ENCODE data around the gene NKAIN2. TPM values are rescaled to one million over a fixed set of nuclear protein-coding genes. Genes with fewer than 3 reads are reported as not detected.

The NKAIN2 gene
- total and polyA plus RNA-seq, 2 donors (not counting 3 experiments of a cell fraction or from before 2014, with no cell fraction given), result 0.03 TPM; not detected in 1

DNA sequence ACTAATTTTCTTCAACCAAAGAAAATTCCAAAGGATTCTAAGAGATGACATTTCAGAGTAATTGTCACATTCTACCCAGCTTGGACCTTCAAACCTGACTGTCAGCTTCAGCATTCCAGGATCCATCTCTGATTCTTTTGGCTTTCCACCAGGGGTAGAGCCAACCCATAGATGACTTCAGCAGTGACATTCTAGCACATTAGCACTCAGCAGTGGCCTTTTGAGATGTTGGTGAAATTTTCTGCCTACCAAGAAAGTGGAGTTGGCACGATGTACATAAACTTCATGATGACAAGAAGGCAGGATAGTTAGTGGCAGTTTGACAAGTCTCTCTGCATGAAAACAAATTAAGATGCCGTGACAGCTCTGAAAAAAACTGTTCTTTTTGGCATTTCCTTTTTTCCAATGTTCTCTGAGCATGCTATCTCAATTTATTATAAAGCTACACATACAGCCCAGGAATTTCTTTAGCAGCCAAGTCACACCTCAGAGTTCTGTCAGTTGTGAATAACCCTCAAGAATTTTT lies 692.1 kb downstream of the NKAIN2 start:
- DNase-seq (ENCODE audit: low read depth, low spot score) (no peak), FAIRE-seq (no peak)
- H3K27me3 ChIP-seq (ENCODE audit: control insufficient read depth in 2 of 2, insufficient read depth in 2 of 2, low read length in 2 of 2), result no peaks in the 10 kb centered on the region
- no peak overlapping the region for H3K9ac ChIP-seq (replicated peaks; ENCODE audit: extremely low read depth, insufficient read depth, low read length)
- no peaks in the 10 kb centered on the region for H3K36me3 ChIP-seq (ENCODE audit: control insufficient read depth in 2 of 2, extremely low read depth in 1 of 2, insufficient read depth in 2 of 2, low read length in 2 of 2)
- intact Hi-C loops (cut with micrococcal nuclease), result no loop called here
- H3K4me1 ChIP-seq (ENCODE audit: control insufficient read depth, extremely low read depth, insufficient read depth, low read length), result no peaks in the 10 kb centered on the region
- BruUV-seq (replicated peaks), result no TSS peak
- no peak overlapping the region for H3K4me2 ChIP-seq (ENCODE audit: insufficient read depth, low read length)
- POLR2A ChIA-PET, result no interaction called here
- TF ChIP-seq, protein P1, sequence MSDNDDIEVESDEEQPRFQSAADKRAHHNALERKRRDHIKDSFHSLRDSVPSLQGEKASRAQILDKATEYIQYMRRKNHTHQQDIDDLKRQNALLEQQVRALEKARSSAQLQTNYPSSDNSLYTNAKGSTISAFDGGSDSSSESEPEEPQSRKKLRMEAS (IDR thresholded peaks at IDR 0.05; ENCODE audit: insufficient read depth, insufficient read length), result no peak
- TF ChIP-seq GATA2 (IDR thresholded peaks at IDR 0.05; ENCODE audit: insufficient read depth, insufficient read length, low read depth, low read length) (no peak), FOS (IDR thresholded peaks at IDR 0.05; ENCODE audit: borderline replicate concordance, insufficient read depth, low read length) (no peak), EZH2 (IDR thresholded peaks at IDR 0.05; ENCODE audit: borderline replicate concordance, low read depth, low read length, severe bottlenecking) (no peak), POLR2A (IDR thresholded peaks at IDR 0.05; ENCODE audit: low read depth, low read length) (no peak), POLR2AphosphoS5 (IDR thresholded peaks at IDR 0.05; ENCODE audit: insufficient read depth, low read depth, low read length) (no peak)
- TF ChIP-seq, protein P2, sequence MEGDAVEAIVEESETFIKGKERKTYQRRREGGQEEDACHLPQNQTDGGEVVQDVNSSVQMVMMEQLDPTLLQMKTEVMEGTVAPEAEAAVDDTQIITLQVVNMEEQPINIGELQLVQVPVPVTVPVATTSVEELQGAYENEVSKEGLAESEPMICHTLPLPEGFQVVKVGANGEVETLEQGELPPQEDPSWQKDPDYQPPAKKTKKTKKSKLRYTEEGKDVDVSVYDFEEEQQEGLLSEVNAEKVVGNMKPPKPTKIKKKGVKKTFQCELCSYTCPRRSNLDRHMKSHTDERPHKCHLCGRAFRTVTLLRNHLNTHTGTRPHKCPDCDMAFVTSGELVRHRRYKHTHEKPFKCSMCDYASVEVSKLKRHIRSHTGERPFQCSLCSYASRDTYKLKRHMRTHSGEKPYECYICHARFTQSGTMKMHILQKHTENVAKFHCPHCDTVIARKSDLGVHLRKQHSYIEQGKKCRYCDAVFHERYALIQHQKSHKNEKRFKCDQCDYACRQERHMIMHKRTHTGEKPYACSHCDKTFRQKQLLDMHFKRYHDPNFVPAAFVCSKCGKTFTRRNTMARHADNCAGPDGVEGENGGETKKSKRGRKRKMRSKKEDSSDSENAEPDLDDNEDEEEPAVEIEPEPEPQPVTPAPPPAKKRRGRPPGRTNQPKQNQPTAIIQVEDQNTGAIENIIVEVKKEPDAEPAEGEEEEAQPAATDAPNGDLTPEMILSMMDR (IDR thresholded peaks at IDR 0.05; ENCODE audit: extremely low read depth in 1 of 2, insufficient read depth in 1 of 2, low read depth in 1 of 2, low read length in 2 of 2), result no peak
- H3K4me3 ChIP-seq (replicated peaks in 1 of 3; ENCODE audit: insufficient read depth in 1 of 3, low read depth in 1 of 3, low read length in 3 of 3), result no peak overlapping the region
- dilution Hi-C loops (cut with MboI; ENCODE audit: extremely low pct_ligation_motif_present, low sequenced_read_pairs), result no loop called here
- no peaks in the 10 kb centered on the region for H3K79me2 ChIP-seq (ENCODE audit: control insufficient read depth, insufficient read depth, low read length)
- H2AFZ ChIP-seq (ENCODE audit: low read depth, low read length), result no peak overlapping the region
- H4K20me1 ChIP-seq (replicated peaks; ENCODE audit: control insufficient read depth, extremely low read depth, insufficient read depth, low read length), result no peaks in the 10 kb centered on the region
- no peaks in the 10 kb centered on the region for H3K9me3 ChIP-seq (replicated peaks; ENCODE audit: control insufficient read depth, insufficient read depth, low read length)
- no peak overlapping the region for H3K27ac ChIP-seq (ENCODE audit: insufficient read depth, low read depth, low read length)
- no peaks in the 10 kb centered on the region for H3K9me1 ChIP-seq (replicated peaks; ENCODE audit: control insufficient read depth, extremely low read depth, insufficient read depth, low read length)
- CTCF ChIA-PET, result no interaction called here
